ENCODE data around the gene MARCHF3.

Gene MARCHF3, protein sequence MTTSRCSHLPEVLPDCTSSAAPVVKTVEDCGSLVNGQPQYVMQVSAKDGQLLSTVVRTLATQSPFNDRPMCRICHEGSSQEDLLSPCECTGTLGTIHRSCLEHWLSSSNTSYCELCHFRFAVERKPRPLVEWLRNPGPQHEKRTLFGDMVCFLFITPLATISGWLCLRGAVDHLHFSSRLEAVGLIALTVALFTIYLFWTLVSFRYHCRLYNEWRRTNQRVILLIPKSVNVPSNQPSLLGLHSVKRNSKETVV

GRCh38 chr5:127030259-127031146 is at the start of gene MARCHF3:
Gene MARCHF3 (minus strand): TSS chr5:127030558. CDS start chr5:126918171, 112,387 bp downstream.
- Histone ChIP-seq H3K27ac (peak within 1 kb of the TSS; percentile 38; the same call in 1 of the 2 replicates), H3K79me2 (ENCODE audit: insufficient read depth, low read depth) (no peaks in the 10 kb centered on the region), H3K4me2 (peak within 1 kb of the TSS; percentile 70), H3K4me3 (IDR thresholded peaks at IDR 0.05; ENCODE audit: insufficient read depth, low read depth, low read length) (no peak within 1 kb of the TSS), H3K36me3 (ENCODE audit: insufficient read depth) (no peaks in the 10 kb centered on the region), H3K9ac (peak within 1 kb of the TSS; percentile 54; the same call in 1 of the 2 replicates), H3K4me1 (ENCODE audit: low read depth, poor library complexity, severe bottlenecking) (peaks cover 14% of the 10 kb centered on the region), H4K20me1 (ENCODE audit: insufficient read depth) (no peaks in the 10 kb centered on the region), H2AFZ (ENCODE audit: low read depth) (peak within 1 kb of the TSS; percentile 95), H3K27me3 (ENCODE audit: insufficient read depth, low read depth) (no peaks in the 10 kb centered on the region)
- 0 out of 2 replicates have a peak, but pooled peaks have one; percentile 19 for TF ChIP-seq CTCF (conservative IDR thresholded peaks at IDR 0.05; ENCODE audit: low read depth, low read length)

DNA sequence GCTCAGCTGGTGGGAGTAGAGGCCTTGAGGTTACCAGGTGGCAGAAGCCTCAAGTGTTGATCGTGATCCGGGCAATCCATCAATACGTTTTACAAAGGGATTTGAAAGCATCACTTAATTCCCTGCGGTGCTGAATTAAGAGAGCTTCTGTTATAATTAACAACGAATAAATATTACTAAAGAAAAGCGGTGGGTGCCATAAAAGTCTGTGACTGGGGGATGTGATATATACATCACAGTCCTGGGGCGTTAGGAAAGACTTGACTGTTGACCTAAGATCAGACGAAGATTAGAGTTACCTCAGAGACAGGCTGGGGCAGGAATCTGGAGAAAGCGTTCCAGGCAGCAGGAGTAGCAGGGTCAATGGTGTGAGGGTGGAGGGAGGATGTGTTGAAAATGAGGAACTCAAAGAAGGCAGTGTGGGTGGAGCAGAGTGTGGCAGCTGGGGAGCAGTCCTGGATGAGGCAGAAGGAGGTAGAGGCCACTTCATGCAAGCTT is 49.7 kb upstream of the MARCHF3 start:
- H3K9ac ChIP-seq, result no peak overlapping the region
- no peaks in the 10 kb centered on the region for H4K20me1 ChIP-seq (ENCODE audit: insufficient read depth)
- H3K27me3 ChIP-seq (ENCODE audit: insufficient read depth, low read depth), result no peaks in the 10 kb centered on the region
- H2AFZ ChIP-seq (ENCODE audit: low read depth), result no peak overlapping the region
- H3K27ac ChIP-seq, result no peak overlapping the region
- H3K79me2 ChIP-seq (ENCODE audit: insufficient read depth, low read depth), result no peaks in the 10 kb centered on the region
- no peak for TF ChIP-seq CTCF (conservative IDR thresholded peaks at IDR 0.05; ENCODE audit: low read depth, low read length)
- H3K4me2 ChIP-seq, result no peak overlapping the region
- no peaks in the 10 kb centered on the region for H3K36me3 ChIP-seq (ENCODE audit: insufficient read depth)
- H3K4me3 ChIP-seq (IDR thresholded peaks at IDR 0.05; ENCODE audit: insufficient read depth, low read depth, low read length), result no peak overlapping the region
- no peaks in the 10 kb centered on the region for H3K4me1 ChIP-seq (ENCODE audit: low read depth, poor library complexity, severe bottlenecking)

- no peaks in the 10 kb centered on the region for H3K79me2 ChIP-seq (ENCODE audit: insufficient read depth, low read depth)
- H2AFZ ChIP-seq (ENCODE audit: low read depth), result no peak overlapping the region
- H3K27me3 ChIP-seq (ENCODE audit: insufficient read depth, low read depth), result no peaks in the 10 kb centered on the region
- no peaks in the 10 kb centered on the region for H3K36me3 ChIP-seq (ENCODE audit: insufficient read depth)
- no peak overlapping the region for H3K4me3 ChIP-seq (IDR thresholded peaks at IDR 0.05; ENCODE audit: insufficient read depth, low read depth, low read length)
- no peaks in the 10 kb centered on the region for H4K20me1 ChIP-seq (ENCODE audit: insufficient read depth)
- H3K9ac ChIP-seq, result no peak overlapping the region
- no peak overlapping the region for H3K27ac ChIP-seq
- H3K4me2 ChIP-seq, result no peak overlapping the region
- no peak for TF ChIP-seq CTCF (conservative IDR thresholded peaks at IDR 0.05; ENCODE audit: low read depth, low read length)
- no peaks in the 10 kb centered on the region for H3K4me1 ChIP-seq (ENCODE audit: low read depth, poor library complexity, severe bottlenecking)
Observed at GRCh38 chr5:127077366-127077765, 47.0 kb upstream of the MARCHF3 start.

GRCh38 chr5:127076315-127077129 is 46.2 kb upstream of the MARCHF3 start:
- no peak overlapping the region for H3K4me3 ChIP-seq (IDR thresholded peaks at IDR 0.05; ENCODE audit: insufficient read depth, low read depth, low read length)
- H2AFZ ChIP-seq (ENCODE audit: low read depth), result no peak overlapping the region
- no peaks in the 10 kb centered on the region for H4K20me1 ChIP-seq (ENCODE audit: insufficient read depth)
- no peaks in the 10 kb centered on the region for H3K27me3 ChIP-seq (ENCODE audit: insufficient read depth, low read depth)
- no peak overlapping the region for H3K9ac ChIP-seq
- H3K36me3 ChIP-seq (ENCODE audit: insufficient read depth), result no peaks in the 10 kb centered on the region
- no peaks in the 10 kb centered on the region for H3K79me2 ChIP-seq (ENCODE audit: insufficient read depth, low read depth)
- H3K4me2 ChIP-seq, result no peak overlapping the region
- TF ChIP-seq CTCF (conservative IDR thresholded peaks at IDR 0.05; ENCODE audit: low read depth, low read length), result no peak
- no peak overlapping the region for H3K27ac ChIP-seq
- H3K4me1 ChIP-seq (ENCODE audit: low read depth, poor library complexity, severe bottlenecking), result no peaks in the 10 kb centered on the region
